Metanephros (tissue), 1 donor: Measurements from ENCODE around the gene TPPP. TPM values are rescaled to one million over a fixed set of nuclear protein-coding genes. Genes with fewer than 3 reads are reported as not detected.

Experiments
- total RNA-seq: library from RNA; depleted of rRNA; stranded (reverse); fragments of >200 nt; gene quantifications from one replicate; pipeline ENCODE4 v1.2.3, GENCODE V29; 2014

Gene TPPP
- total RNA-seq = 6.4 TPM

GRCh38 chr5:693271-694041, at the start of gene TPPP:
Gene TPPP (minus strand): TSS chr5:693352. CDS start chr5:678060, 15,292 bp downstream.

GRCh38 chr5:611731-612486, 81.2 kb downstream of the TPPP start, which contains the start of gene CEP72:
Gene CEP72 (plus strand): TSS chr5:612340. CDS start chr5:612362, 22 bp downstream.

Other genes starting within 250 kb of the TPPP start
- gene SLC9A3, start 168.9 kb downstream of the TPPP start, total RNA-seq = 44.5 TPM
- 11.7 TPM for gene CEP72, start 81.0 kb downstream of the TPPP start, total RNA-seq
- gene ZDHHC11B, start 91.4 kb upstream of the TPPP start, total RNA-seq = 3.0 TPM
- gene ZDHHC11, start 157.6 kb upstream of the TPPP start, total RNA-seq = 14.9 TPM
- gene BRD9, start 199.4 kb upstream of the TPPP start, total RNA-seq = 39.8 TPM
- 6.1 TPM for gene TRIP13, start 199.5 kb upstream of the TPPP start, total RNA-seq